DMS153 (cell line): ENCODE data around the gene TRIM67.
"Not testable (repeated sequence)": the region's sequence is repeated elsewhere in the genome, so short reads cannot be mapped to it uniquely, and the experiment has no call there.

Experiments used
- DNase-seq: peaks from one replicate; lab custom pipeline; 2025; lab: John Stamatoyannopoulos, UW

TRIM67 gene

GRCh38 chr1:231158141-231158540 lies 3.7 kb upstream of the TRIM67 start:
- DNase-seq, result not testable (repeated sequence)

DNA sequence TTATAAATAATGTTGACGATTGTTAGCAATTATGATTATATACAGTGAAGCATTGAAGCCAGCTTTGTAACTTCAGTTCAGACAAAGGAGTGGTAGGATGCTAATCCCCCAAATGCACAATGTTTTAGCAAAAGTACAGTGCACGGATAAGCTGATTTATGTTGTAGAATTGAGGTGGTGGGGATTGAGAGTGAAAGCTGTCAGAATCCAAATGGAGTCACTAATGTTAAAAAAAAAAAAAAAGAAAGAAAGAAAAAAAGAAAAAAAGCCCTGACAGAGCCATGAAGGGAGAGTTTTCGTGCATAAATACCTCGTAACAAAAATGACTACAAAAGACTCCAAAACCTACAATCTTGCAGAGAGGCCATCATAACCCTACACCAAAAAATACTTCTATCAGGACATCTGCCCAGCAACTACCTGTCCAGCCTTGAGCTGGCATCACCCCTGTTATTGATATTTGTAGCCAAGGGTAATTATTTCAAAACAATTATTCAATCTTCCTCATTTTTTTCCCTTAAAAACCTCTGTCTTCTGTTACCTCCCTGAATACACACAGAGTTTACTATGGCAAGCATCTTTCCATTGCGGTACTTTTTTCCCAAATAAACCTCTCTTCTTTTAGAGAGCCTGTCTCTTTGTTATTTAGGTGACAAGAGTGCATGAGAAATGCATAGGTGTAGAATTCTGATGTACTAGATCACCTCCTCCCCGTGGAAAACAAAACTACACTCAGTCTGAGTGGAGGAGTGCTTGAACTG lies 2.5 kb upstream of the TRIM67 start:
- DNase-seq, result no peak

- DNase-seq, result no peak
These were observed 1.7 kb upstream of the TRIM67 start for GRCh38 chr1:231159963-231160761.

GRCh38 chr1:231160895-231161666 lies 777 bp upstream of the TRIM67 start:
- DNase-seq, result no peak

DNA sequence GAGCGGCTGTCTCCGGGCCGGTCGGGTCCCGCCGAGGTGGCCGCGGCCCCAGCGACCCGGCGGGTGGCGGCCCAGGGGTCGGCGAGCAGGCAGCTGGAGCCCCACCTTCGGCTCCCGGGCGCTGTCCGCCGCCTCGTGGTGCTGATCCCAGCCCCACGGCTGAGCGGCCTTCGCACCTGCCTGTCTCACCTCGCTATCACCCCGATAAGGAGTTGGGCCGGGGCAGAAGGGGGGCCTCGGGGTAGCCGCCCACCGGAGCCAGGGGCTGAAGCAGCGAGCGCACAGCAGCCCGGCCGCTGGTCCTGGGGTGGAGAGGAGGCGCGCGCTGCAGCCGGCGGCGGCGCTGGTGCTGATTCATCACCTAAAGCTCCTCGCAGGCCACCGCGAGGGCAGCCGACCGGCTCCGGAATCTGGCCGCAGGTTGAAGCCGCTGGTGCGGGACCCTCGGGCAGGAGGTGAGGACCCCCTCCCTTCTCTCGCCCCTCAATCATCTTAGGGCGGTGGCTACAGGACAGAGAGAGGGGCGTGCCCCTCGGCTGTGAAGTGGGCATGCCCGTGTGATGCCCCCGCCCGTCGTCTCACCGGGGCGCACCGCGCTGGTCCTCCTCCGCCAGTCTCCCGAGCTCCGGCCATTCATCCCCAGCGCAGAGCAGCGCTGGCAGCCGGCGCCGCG lies 575 bp downstream of the TRIM67 start:
- no peak for DNase-seq

- no peak for DNase-seq
These were observed 1.3 kb downstream of the TRIM67 start for GRCh38 chr1:231162970-231163829.

- no peak for DNase-seq
These were observed 2.1 kb downstream of the TRIM67 start for GRCh38 chr1:231163830-231164427.

DNA sequence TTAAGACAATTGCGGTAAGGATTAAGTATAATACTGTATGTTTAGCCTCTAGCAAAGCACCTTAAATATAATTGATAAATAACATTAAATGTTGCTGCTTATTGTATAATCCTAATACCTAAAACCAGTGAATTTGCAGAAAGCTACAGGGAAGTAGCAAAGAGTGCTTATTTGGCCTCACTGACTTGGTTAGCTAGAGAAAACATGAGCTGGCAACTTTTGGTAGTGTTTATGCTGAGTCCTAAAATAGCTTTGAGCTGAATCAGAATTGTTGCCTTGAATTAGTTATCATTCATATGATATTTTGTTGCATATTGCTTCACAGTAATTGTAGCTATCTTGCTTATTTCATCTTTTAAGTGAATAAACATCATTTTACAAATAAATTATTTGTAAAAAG lies 3.5 kb downstream of the TRIM67 start:
- no peak for DNase-seq

GRCh38 chr1:231166398-231166797 lies 4.5 kb downstream of the TRIM67 start:
- no peak for DNase-seq

DNA sequence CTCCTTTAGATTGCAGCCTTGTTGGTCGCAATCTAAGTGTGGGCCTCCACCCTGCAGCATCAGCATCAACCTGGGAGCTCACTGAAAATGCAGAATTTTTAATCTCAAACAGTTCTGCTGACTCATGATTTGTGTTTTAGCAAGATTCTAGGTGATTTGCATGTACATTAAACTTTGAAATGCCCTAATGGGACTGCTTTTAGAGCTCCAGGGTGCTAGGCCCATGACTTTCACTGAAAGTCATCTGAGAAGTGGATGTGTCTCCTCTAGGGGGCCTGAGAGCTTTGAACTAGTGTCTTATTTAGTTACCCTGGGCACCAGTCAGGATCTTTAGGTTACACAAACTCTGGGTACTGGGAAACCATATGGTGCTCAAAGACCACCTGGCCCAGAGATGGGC lies 9.0 kb downstream of the TRIM67 start:
- no peak for DNase-seq

- no peak for DNase-seq
These were observed 9.9 kb downstream of the TRIM67 start for GRCh38 chr1:231171623-231172197.

DNA sequence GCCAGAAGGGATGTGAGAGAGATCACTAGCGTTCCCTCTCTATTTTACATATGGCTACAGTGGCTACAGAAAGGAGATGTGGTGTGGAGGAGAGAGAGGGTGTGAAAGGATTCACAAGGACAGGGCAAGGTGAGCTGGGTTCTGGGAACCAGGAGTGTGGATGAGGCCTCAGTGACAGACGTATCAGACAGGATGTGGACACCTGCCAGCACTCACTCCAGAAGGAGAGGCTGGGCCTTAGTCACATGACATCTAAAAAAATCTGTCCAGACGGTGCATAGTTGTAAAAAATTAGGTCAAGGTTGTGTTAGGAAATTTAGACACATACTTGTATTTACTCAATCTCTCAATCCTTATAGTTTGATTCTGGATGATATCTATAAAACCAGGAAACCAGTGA lies 10.6 kb downstream of the TRIM67 start:
- peak; percentile 35 for DNase-seq

DNA sequence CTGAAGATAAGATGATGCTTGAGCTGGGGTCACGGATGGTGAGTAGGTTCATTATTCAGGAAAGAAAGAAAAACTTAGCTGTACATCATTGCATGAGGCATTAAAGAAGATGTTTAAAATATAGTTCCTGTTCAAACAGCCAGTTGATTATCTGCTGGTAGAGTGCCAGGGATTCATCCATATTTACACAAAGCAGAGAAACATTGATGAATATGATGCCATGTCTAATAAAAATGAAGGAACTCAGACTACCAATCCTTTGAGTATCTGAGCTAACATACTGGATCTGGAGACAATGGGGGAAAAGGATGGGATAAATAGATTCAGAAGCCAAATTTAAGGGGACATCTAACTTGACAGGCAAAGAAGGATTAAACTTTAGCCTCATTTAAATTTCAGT lies 14.6 kb downstream of the TRIM67 start:
- DNase-seq, result no peak

DNA sequence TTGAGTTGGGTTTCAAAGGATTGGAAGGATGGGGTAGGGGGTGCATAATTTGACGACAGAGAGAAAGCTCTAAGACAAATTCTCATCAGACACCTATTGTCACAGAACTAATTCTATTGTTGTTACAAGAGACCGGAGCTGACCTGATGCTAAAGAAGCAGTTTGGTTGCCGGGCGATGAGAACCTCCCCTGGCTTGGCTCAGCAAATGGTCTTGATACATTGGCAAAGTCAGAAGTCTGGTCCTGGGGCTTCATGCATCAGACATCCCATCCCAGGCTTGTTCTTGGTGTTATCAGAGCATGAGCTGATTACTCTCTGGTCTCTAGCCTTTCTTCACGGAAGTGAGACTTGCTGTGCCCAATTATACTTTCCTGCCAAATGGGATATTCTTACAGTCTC lies 15.4 kb downstream of the TRIM67 start:
- no peak for DNase-seq

DNA sequence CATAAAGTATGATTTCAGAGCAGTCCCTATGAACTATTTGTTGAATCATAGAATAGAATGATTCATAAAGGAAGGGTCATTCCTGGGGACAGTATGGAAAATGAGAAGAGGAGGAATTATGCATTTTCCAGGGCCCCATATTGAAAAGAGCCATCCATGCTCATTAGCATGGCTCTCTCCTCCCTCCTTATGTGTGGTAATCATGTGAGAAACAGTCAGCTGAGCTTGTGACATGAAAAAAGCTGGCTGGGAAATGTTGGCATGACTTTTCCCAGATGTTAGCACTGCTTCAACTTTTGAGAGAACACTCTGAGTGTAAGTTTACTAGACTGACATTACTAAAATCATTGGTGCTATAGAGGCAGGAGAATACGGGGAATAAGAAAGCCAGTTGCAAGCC lies 16.1 kb downstream of the TRIM67 start:
- no peak for DNase-seq

DNA sequence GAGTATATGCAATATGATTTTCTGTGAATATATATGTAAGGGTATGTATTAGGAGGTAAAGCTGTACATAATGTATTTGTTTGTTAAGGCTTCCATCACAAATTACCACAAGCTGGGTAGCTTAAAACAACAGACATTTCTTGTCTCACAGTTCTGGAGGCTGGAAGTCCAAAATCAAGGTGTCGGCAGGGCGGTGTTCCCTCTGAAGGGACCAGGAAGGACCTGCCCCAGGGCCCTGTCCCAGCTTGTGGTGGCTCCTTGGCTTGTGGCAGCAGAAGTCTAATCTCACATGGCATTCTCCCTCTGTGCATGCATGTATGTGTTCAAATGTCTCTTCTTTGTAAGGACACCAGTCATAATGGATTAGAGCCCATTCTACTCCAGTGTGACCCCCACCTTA lies 17.1 kb downstream of the TRIM67 start:
- no peak for DNase-seq

DNA sequence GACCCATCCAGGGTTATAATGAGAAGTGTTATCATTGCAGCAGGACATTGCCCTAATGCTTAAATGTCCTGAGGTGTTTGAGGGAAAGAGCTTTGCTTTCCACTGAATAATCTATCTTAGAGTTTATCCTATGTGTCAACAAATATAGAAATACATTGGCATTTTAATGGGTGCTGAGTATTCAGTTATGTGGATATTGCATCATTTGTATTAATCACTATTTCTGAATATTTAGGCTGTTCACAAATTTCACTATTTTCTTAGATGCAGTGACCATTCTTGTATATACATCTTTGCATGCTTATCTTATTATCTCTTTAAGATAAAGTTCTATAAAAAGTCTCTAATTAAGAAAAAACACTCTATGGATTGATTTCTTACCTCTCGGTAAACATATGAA lies 18.2 kb downstream of the TRIM67 start:
- no peak for DNase-seq

- no peak for DNase-seq
These were observed 19.4 kb downstream of the TRIM67 start for GRCh38 chr1:231181271-231181670.

DNA sequence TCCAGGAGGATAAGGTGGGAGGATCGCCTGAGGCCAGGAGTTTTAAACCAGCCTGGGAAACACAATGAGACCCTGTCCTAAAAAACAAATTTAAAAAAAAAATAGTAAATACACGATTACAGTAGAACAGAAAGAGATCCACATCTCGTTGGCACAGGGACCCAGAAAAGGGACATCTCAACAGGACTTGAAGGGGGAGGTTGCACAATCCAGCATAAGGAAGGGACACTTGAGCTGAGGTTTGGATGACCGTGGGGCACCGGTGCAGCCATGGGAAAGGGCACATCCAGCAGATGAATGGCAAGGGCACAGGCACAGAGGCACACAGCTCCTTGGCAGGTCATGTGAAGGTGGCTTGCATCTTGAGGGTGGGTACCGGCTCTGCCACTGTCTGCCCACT lies 20.5 kb downstream of the TRIM67 start:
- DNase-seq, result no peak
